ENCODE data around the gene GALK2.

GRCh38 chr15:49300856-49301255, 130.8 kb downstream of the GALK2 start:
- TF ChIP-seq, protein P1, sequence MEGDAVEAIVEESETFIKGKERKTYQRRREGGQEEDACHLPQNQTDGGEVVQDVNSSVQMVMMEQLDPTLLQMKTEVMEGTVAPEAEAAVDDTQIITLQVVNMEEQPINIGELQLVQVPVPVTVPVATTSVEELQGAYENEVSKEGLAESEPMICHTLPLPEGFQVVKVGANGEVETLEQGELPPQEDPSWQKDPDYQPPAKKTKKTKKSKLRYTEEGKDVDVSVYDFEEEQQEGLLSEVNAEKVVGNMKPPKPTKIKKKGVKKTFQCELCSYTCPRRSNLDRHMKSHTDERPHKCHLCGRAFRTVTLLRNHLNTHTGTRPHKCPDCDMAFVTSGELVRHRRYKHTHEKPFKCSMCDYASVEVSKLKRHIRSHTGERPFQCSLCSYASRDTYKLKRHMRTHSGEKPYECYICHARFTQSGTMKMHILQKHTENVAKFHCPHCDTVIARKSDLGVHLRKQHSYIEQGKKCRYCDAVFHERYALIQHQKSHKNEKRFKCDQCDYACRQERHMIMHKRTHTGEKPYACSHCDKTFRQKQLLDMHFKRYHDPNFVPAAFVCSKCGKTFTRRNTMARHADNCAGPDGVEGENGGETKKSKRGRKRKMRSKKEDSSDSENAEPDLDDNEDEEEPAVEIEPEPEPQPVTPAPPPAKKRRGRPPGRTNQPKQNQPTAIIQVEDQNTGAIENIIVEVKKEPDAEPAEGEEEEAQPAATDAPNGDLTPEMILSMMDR (IDR thresholded peaks at IDR 0.05; ENCODE audit: low read length), result no peak
- TF ChIP-seq EZH2 (optimal IDR thresholded peaks at IDR 0.05; ENCODE audit: low read depth, low read length), result no peak

Data from MM.1S (cell line).